Ishikawa (cell line): Measurements from ENCODE around the gene CROCC2.

Source experiments
- CEBPB ChIP-seq: IDR thresholded peaks from 2 replicates; pipeline ENCODE4 v1.6.1; 2012
- CREB1 ChIP-seq: IDR thresholded peaks from 2 replicates; pipeline ENCODE4 v1.6.1; 2012; ENCODE audit warnings: low read depth
- EGR1 ChIP-seq: IDR thresholded peaks from 2 replicates; pipeline ENCODE4 v1.6.1; 2012
- EP300 ChIP-seq: IDR thresholded peaks from 2 replicates; pipeline ENCODE4 v1.6.1; 2012; ENCODE audit warnings: borderline replicate concordance
- FOXM1 ChIP-seq: IDR thresholded peaks from 2 replicates; pipeline ENCODE4 v1.6.1; 2012; ENCODE audit warnings: low read depth, borderline replicate concordance
- MAX ChIP-seq: IDR thresholded peaks from 2 replicates; pipeline ENCODE4 v1.6.1; 2012
- NFIC ChIP-seq: IDR thresholded peaks from 2 replicates; pipeline ENCODE4 v1.6.1; 2012
- RAD21 ChIP-seq: IDR thresholded peaks from 2 replicates; pipeline ENCODE4 v1.6.1; 2012; ENCODE audit warnings: low read depth
- TAF1 ChIP-seq: IDR thresholded peaks from 2 replicates; pipeline ENCODE4 v1.6.1; 2012; ENCODE audit warnings: low read depth, mild to moderate bottlenecking
- TCF12 ChIP-seq: IDR thresholded peaks from 2 replicates; pipeline ENCODE4 v1.6.1; 2012; ENCODE audit warnings: low read depth
- TEAD4 ChIP-seq: IDR thresholded peaks from 2 replicates; pipeline ENCODE4 v1.6.1; 2012
- USF1 ChIP-seq: IDR thresholded peaks from 2 replicates; pipeline ENCODE4 v1.6.1; 2012
- YY1 ChIP-seq: IDR thresholded peaks from 2 replicates; pipeline ENCODE4 v1.6.1; 2012; ENCODE audit warnings: low read depth
- ZBTB7A ChIP-seq: IDR thresholded peaks from 2 replicates; pipeline ENCODE4 v1.6.1; 2012; ENCODE audit warnings: low read depth
- TF ChIP-seq, protein P1 (sequence below): IDR thresholded peaks from 2 replicates; pipeline ENCODE4 v1.6.1; 2012; ENCODE audit warnings: low read depth, mild to moderate bottlenecking

Gene CROCC2

GRCh38 chr2:240891492-240892340 lies 14.4 kb upstream of the CROCC2 start:
- TF ChIP-seq TCF12 (no peak), TEAD4 (no peak), YY1 (no peak), NFIC (peak; percentile 16; the same call in 1 of the 2 replicates)

DNA sequence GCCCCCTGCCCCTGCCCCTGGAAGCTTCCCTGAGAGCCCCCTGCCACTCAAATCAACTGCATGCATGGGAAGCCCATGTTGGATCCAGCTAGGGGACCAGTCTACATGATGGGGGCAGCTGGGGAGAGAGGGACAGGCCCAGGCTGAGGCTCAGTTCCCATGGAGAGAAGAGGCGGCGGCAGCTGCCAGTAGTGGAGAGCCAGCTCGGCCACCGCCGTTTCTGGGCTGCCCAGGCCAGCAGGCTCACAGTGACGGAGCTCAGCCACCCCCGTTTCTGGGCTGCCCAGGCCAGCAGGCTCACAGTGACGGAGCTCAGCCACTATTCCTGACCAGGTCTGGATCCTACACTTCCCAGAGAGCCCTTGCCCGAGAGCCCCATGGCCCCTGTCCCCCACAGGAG lies 13.8 kb upstream of the CROCC2 start:
- no peak for TF ChIP-seq USF1
- no peak for TF ChIP-seq EGR1
- no peak for TF ChIP-seq CEBPB
- TF ChIP-seq YY1: no peak
- TF ChIP-seq, protein P1, sequence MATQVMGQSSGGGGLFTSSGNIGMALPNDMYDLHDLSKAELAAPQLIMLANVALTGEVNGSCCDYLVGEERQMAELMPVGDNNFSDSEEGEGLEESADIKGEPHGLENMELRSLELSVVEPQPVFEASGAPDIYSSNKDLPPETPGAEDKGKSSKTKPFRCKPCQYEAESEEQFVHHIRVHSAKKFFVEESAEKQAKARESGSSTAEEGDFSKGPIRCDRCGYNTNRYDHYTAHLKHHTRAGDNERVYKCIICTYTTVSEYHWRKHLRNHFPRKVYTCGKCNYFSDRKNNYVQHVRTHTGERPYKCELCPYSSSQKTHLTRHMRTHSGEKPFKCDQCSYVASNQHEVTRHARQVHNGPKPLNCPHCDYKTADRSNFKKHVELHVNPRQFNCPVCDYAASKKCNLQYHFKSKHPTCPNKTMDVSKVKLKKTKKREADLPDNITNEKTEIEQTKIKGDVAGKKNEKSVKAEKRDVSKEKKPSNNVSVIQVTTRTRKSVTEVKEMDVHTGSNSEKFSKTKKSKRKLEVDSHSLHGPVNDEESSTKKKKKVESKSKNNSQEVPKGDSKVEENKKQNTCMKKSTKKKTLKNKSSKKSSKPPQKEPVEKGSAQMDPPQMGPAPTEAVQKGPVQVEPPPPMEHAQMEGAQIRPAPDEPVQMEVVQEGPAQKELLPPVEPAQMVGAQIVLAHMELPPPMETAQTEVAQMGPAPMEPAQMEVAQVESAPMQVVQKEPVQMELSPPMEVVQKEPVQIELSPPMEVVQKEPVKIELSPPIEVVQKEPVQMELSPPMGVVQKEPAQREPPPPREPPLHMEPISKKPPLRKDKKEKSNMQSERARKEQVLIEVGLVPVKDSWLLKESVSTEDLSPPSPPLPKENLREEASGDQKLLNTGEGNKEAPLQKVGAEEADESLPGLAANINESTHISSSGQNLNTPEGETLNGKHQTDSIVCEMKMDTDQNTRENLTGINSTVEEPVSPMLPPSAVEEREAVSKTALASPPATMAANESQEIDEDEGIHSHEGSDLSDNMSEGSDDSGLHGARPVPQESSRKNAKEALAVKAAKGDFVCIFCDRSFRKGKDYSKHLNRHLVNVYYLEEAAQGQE: no peak
- TF ChIP-seq ZBTB7A: no peak
- TF ChIP-seq TEAD4: no peak
- TF ChIP-seq CREB1: no peak

GRCh38 chr2:240892925-240893324 lies 13.2 kb upstream of the CROCC2 start:
- TF ChIP-seq FOXM1: no peak

- TF ChIP-seq MAX (peak; percentile 48; the same call in 1 of the 2 replicates), EP300 (peak; percentile 54), EGR1 (peak; percentile 45; the same call in 1 of the 2 replicates), NFIC (no peak; the same call in 1 of the 2 replicates), RAD21 (no peak), TEAD4 (peak; percentile 82), ZBTB7A (peak; percentile 60), TCF12 (peak; percentile 74)
These were observed 12.7 kb upstream of the CROCC2 start for GRCh38 chr2:240893363-240893844.

DNA sequence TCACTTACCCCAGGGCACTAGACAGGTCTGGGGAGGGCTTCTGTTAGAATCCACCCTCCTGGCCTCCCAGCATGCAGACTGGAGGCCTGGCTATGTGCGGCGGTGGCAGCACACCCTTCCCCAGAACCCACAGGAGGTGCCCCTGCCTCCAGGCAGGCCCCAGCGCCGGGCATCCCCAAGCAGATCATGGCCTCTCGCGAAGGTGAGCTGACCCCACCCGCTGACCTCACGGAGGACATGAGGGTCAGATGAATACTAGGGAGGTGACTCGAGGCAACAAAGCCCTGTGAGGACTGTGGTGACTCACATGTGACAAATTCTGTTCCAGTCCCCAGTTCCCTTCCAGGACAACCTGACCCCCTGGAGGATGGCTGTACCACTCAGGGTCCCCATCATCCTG lies 12.1 kb upstream of the CROCC2 start:
- TF ChIP-seq CEBPB (no peak), EGR1 (no peak), RAD21 (no peak), YY1 (no peak), TCF12 (no peak), CREB1 (no peak), FOXM1 (no peak), USF1 (no peak)
- TF ChIP-seq, protein P1: no peak

GRCh38 chr2:240894836-240895558 lies 11.1 kb upstream of the CROCC2 start:
- TF ChIP-seq EGR1 (no peak), CEBPB (no peak), TAF1 (no peak), MAX (no peak), TEAD4 (no peak), TCF12 (no peak), YY1 (no peak), EP300 (no peak), NFIC (no peak), ZBTB7A (no peak; the same call in 1 of the 2 replicates), FOXM1 (no peak), RAD21 (no peak), USF1 (no peak), CREB1 (no peak)
- TF ChIP-seq, protein P1: no peak
